Left ventricle myocardium inferior (tissue), 1 donor: Measurements from ENCODE around the gene MLEC. TPM values are rescaled to one million over a fixed set of nuclear protein-coding genes. Genes with fewer than 3 reads are reported as not detected.
A peak's percentile ranks its signal among the peaks of the same experiment; 100 is the strongest.

Experiments used
- DNase-seq: peaks from one replicate; pipeline ENCODE4 v3.0.0-alpha.2; 2020
- H3K27ac ChIP-seq: fragments of 200-600 bp; replicated peaks from 2 replicates; pipeline ENCODE4 v1.8.0; 2021
- H3K27me3 ChIP-seq: fragments of 200-600 bp; 2 replicates; pipeline ENCODE4 v1.8.0; 2021; ENCODE audit warnings: low read depth
- H3K36me3 ChIP-seq: fragments of 200-600 bp; 2 replicates; pipeline ENCODE4 v1.8.0; 2021
- H3K4me1 ChIP-seq: fragments of 200-600 bp; 2 replicates; pipeline ENCODE4 v1.8.0; 2021
- H3K4me3 ChIP-seq: fragments of 200-600 bp; 2 replicates; pipeline ENCODE4 v1.8.0; 2021; ENCODE audit warnings: mild to moderate bottlenecking, moderate library complexity
- H3K9me3 ChIP-seq: fragments of 200-600 bp; replicated peaks from 2 replicates; pipeline ENCODE4 v1.8.0; 2021
- CTCF ChIP-seq: fragments of 200-600 bp; IDR thresholded peaks from 2 replicates; pipeline ENCODE4 v1.8.0; 2021; ENCODE audit warnings: antibody characterized with exemption, mild to moderate bottlenecking, borderline replicate concordance
- intact Hi-C: fragments of 100-400 bp; cut with micrococcal nuclease; formaldehyde crosslinking; loops from one replicate; pipeline ENCODE4 v1.11.0; 2022
- total RNA-seq: library from RNA; stranded (reverse); fragmentation: NEBNext Ultra II Directional; extraction: Animal tissue kit (Norgen Biotek cat#: 25700); gene quantifications from one replicate; pipeline ENCODE4 v1.2.1, GENCODE V29; 2021
- donor health status: DM: no; HTN: yes; CAD: no; lungs with severe emphysema.

The MLEC gene
- total RNA-seq, 1 donor from 2014 or later, result 120 TPM

- Histone ChIP-seq H3K36me3 (peaks cover 66% of the 10 kb centered on the region), H3K4me3 (no peak overlapping the region), H3K27me3 (no peaks in the 10 kb centered on the region), H3K27ac (peak overlapping the region; percentile 87), H3K4me1 (peaks cover 86% of the 10 kb centered on the region), H3K9me3 (no peaks in the 10 kb centered on the region)
- intact Hi-C loops, result no loop called here
- no peak for TF ChIP-seq CTCF
- DNase-seq, result no peak
These were observed 9.7 kb downstream of the MLEC start for GRCh38 chr12:120696626-120697025.

- Histone ChIP-seq H3K36me3 (peaks cover 73% of the 10 kb centered on the region), H3K4me3 (no peak overlapping the region), H3K4me1 (peaks cover 86% of the 10 kb centered on the region), H3K27me3 (no peaks in the 10 kb centered on the region), H3K27ac (peak overlapping the region; percentile 87), H3K9me3 (no peaks in the 10 kb centered on the region)
- DNase-seq, result no peak
- intact Hi-C loops, result no loop called here
- TF ChIP-seq CTCF, result no peak
These were observed 10.4 kb downstream of the MLEC start for GRCh38 chr12:120697344-120697743.

- H3K4me1 ChIP-seq, result peaks cover 86% of the 10 kb centered on the region
- H3K27ac ChIP-seq, result peak overlapping the region; percentile 87
- no peak overlapping the region for H3K4me3 ChIP-seq
- no peak for DNase-seq
- H3K27me3 ChIP-seq, result no peaks in the 10 kb centered on the region
- no peak for TF ChIP-seq CTCF
- intact Hi-C loops, result no loop called here
- H3K9me3 ChIP-seq, result no peaks in the 10 kb centered on the region
- H3K36me3 ChIP-seq, result peaks cover 75% of the 10 kb centered on the region
These were observed 11.7 kb downstream of the MLEC start for GRCh38 chr12:120698665-120699064.

- Histone ChIP-seq H3K27me3 (no peaks in the 10 kb centered on the region), H3K36me3 (peaks cover 68% of the 10 kb centered on the region), H3K4me1 (peaks cover 86% of the 10 kb centered on the region), H3K4me3 (no peak overlapping the region), H3K9me3 (no peaks in the 10 kb centered on the region), H3K27ac (peak overlapping the region; percentile 87)
- DNase-seq, result no peak
- intact Hi-C loops, result no loop called here
- TF ChIP-seq CTCF, result no peak
These were observed 12.6 kb downstream of the MLEC start for GRCh38 chr12:120699553-120699952.

GRCh38 chr12:120700886-120701285, 13.9 kb downstream of the MLEC start:
- Histone ChIP-seq H3K4me1 (peaks cover 86% of the 10 kb centered on the region), H3K36me3 (peaks cover 55% of the 10 kb centered on the region)

More at GRCh38 chr12:120700886-120701285, 13.9 kb downstream of the MLEC start:
- TF ChIP-seq CTCF, result no peak
- intact Hi-C loops, result no loop called here
- H3K27ac ChIP-seq, result peak overlapping the region; percentile 87
- no peak for DNase-seq
- no peaks in the 10 kb centered on the region for H3K27me3 ChIP-seq
- no peaks in the 10 kb centered on the region for H3K9me3 ChIP-seq
- peak overlapping the region; percentile 3 for H3K4me3 ChIP-seq
